HG02798 (cell line): Measurements from ENCODE around the gene TRIO.

Experiments used
- ATAC-seq: cut with Tn5 transposase; IDR thresholded peaks from one replicate; pipeline ENCODE4 v1.9.1; 2021; ENCODE audit warnings: mild to moderate bottlenecking; ENCODE audit not compliant: unreplicated experiment, poor library complexity

The TRIO gene

DNA sequence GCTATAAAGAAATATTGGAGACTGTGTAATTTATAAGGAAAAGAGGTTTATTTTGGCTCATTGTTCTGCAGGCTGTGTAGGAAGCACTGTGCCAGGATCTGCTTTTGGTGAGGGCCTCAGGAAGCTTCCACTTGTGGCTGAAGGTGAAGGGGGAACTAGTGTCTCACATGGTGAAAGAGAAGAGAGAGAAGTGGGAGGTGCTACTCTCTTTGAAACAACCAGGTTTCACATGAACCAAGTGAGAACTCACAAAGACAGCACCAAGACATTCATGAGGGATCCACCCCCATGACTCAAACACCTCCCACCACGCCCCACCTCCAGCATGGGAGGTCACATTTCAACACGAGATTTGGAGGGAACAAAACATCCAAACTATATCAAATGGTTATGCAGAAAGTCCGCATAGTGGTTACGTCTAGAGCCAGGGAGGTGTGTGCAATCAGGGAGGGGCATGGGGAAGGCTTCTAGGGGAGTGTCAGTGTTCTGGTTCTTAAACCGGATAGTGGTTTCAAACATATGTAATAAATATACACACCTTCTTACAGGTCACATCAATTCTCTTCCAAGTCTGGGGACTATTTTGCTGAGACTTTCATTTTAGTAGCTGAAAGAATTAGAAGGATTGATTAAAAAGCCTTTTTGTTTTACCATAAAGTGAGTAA is 113.0 kb downstream of the TRIO start:
- no peak for ATAC-seq

DNA sequence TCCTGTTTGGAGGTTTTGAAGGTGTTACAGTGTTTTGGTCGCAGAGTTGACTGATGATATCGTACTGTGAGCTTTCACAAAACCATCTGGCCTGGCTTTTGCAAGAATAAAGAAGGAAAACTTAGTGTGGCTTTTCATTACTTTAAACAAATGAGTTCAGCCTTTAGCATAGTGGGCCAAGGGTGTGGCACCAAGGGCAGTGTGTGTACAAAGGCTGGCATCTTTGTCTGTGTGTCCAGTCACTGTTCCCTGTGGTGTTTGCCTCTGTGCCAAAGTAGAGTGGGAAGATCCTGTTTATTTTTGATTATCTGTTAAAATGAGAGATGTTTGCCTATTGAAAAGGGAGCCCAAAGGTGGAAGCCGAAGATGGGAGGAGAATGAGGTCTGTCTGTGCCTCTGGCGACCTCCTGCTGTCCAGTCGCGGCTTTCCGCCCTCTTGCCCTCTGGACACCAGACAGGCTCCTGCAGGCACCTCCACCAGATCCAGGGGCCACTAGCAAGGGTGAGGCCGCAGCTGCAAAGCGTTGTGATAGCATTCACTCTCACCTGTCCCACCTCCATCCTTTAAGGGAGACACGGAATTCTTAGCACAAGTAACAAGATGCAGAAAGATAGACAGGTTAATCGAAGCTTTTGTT is 113.7 kb downstream of the TRIO start:
- no peak for ATAC-seq

DNA sequence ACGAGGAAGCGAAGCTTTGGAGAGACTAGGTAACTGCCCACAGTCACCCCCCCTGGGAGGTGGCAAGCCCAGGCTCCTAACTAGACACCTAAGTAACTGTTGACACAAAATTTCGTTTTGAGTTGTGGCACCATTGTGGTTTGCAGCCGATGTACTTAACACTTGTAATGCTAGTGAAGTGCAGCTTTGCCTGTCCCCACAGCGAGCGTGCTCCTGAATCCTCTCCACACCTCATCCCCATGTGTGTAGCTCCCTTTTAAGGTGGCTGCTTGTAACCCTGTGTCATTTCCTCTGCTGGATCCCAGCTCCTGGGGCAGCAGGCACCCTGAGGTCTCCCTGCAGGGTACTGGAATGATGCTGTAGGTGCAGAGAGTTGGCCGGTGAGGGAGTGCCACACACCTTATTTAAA is 114.9 kb downstream of the TRIO start:
- ATAC-seq, result peak; percentile 75

DNA sequence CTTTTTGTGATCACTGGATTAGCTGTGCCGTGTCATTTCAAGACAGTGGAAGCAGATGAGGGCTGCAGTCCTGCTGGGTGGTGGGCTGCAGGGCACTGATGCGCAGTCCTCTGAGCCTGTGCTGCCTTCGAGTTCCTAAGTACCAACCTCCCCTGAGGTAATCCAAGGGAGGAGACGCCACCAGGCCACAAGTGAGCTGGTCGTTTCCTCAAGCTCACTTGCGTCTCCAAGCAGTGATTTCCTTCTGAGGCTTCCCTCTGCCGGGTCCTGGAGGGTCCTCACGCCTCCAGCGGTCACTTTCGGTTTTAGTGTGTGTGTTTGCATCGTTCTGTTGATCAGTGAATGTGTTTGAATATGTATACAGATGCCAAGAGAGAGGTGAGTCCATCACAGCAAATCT is 115.7 kb downstream of the TRIO start:
- peak; percentile 34 for ATAC-seq

DNA sequence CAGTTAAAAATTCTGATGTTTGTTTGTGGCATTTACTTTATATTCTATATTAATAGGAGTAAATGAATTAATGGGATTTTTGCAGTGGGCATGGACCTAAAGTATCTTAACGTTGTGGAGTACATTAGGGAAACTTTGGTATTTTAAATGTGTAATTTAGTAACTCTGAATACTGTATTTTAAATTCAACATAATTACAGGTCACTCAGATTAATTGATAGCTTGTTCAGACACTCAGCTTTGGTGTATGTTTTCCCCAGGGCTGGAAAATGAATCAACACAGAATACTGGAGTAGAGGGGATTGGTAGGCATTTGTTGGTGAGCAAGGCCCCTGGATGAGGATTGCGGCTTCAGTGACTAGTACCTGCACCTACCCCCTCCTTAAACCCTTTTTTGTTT is 117.5 kb downstream of the TRIO start:
- no peak for ATAC-seq

DNA sequence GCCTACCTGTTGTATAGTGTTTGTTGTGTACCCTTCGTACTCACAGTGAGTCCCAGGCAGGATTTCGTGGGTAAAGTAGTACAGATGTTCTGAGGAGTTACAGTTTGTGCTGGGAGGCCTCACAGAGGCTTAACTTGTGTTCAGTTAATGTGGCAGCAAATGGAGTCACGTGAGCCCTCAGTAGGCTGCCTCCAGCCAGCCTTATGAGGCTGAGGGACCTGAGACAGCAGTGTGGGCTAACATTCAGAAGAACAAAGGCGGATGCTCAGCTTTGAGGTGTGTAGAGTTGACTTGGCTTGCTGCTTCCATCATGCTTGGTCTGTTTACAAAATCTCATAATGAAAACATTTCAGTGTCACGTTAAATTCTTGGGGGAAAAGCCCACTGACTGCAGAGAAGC is 118.1 kb downstream of the TRIO start:
- ATAC-seq, result peak; percentile 15

DNA sequence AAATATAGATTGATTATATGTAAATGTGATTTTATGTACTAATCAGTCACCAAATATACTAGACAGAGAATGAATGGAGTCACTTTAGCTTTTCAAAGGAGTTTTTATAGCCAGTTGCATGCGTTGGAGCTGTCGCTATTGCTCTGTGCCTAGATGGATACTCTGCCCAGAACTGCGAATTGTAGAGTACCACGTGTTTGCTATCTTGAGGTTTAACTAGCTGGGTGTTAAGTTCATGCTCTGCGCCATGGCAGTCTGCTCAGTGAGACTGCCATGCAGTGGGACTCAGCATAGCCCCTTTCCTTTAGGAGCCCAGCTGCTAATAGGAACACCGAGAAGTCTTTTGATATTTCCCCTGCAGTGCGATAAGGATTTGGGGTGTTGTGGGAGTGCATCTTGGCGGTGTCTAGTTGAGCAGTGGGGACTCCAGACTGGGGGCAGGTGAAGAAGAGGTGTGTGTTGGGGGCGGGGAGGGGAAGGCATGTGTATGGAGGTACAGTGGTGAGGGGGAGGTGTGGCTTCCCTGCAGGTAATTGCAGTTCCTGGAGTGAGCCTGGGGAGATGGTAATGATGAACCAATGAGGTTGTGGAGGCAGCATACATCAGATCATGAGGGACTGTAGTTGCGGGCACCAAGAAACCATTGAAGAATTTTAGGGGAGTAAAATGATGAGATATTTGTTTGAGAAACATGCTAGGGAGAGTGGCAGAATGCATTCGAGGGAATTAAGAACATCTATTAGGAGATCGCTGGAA is 118.9 kb downstream of the TRIO start:
- no peak for ATAC-seq

DNA sequence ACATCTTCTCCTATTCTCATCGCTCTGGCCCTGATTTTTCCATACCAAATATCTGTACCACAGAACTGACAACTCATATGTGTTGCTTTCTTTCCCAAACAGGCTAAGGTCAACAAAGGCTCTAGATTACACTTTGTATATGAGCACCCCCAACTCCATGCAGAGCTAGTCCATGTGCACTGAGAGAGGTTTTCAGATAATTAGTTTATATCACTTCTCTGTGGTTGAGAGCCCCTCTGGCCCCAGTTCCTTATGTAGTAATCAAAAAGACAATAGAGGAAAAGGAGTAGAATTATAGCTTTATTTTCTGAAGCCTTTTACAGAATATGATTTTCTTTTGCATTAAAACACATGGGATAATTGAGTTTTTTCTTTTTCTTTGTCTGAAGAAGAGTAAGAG is 120.0 kb downstream of the TRIO start:
- ATAC-seq, result no peak

DNA sequence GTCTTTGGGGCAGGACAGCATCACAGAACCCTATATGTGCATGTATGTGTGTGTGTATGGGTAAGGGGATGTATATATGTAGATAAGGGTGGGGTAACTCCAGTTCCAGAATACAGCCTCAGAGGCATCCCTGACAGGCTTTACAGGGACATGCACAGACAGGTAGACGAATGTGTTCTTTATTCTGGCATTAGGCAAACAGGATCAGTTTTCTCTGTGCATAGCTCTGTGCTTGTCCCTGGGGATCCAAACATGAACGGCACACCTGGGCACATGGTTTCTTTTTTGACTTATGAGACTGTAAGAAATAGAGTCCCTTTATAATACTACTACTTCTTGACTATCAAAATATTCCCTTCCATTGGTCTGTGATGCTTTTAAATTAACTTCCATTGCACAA is 120.6 kb downstream of the TRIO start:
- no peak for ATAC-seq

DNA sequence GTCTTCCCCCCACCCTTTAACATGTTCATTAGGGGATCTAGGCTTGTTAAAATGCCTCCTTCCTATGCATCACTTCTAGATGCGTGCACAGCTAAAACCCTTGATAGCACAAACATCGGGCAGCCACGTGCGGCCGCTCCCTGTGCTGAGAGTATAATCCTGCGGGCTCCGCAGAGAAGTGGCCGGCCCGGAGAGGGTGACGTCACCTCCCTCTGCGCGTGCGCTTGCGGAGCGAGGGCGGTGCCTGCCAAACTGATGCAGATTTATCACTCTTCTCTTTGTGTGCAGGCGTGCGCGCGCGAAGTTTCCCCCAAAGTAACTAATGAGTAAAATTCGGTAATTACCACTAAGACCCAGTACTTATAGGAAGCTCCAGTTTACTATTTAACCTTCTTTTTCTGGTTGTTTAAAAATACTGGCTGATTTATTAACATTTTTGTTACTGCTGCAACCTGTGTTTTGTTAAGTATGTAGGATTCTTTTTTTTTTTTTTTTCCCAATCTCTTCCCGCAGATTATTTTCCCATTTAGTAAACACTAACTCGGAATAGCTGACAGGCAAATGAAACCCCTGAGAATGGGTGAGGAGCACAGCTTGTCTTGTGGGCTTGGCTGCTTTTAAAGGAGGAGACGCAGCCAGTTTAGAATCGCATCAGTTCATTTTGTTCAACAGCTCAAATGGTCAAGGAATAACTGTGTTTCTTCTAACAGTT is 121.6 kb downstream of the TRIO start:
- ATAC-seq, result peak; percentile 92

DNA sequence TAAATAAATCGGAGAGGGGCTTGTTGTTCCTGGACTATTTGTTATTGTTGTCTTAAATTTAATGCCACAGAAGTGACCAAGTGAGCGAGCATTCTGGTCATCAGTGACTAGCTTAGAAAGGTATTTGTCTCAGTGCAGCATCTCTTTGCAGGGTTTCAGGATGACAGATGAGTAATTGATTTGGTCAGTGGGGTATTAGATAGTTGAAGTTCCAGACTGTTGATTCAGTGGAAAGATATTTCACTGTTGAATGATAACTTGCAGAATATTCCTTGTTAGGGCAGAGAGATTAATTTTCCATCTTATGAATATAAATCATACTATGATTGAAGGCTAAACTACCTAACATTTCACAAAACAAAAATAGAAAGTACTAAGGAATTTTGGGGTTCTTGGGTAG is 122.4 kb downstream of the TRIO start:
- ATAC-seq, result no peak

DNA sequence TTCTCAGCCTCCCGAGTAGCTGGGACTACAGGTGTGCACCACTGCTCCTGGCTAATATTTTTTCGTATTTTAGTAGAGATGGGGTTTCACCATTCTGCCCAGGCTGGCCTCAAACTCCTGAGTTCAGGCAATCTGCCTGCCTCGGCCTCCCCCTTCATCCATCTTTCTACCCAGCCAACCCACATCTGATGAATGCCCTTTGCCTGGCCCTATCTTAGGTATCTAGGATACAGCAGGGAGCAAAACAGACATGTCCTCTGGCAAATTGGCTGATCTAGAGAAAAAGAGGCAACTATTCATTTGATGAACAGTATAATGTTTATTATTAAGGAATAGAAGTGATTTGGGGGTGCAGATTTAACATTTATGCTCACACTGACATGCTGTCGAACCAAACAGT is 123.0 kb downstream of the TRIO start:
- ATAC-seq, result no peak

DNA sequence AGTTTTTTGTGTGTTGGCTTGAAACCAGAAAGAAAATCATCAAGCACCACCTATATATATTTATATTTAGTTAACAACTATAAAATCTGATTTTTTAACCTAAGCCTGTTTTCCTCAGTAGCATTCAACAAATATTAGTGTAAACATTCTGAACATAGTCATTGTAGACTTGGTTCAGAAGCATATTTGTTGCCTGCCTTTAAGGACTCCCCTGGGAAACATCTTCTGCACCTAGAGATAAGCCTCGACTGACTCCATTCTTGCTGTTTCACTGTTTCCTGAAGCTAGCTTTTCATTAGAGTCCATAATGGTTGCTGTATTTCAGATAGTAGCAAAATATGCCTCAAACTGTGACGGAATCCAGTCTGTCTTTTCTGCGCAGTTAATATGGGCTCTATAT is 123.5 kb downstream of the TRIO start:
- ATAC-seq, result no peak

DNA sequence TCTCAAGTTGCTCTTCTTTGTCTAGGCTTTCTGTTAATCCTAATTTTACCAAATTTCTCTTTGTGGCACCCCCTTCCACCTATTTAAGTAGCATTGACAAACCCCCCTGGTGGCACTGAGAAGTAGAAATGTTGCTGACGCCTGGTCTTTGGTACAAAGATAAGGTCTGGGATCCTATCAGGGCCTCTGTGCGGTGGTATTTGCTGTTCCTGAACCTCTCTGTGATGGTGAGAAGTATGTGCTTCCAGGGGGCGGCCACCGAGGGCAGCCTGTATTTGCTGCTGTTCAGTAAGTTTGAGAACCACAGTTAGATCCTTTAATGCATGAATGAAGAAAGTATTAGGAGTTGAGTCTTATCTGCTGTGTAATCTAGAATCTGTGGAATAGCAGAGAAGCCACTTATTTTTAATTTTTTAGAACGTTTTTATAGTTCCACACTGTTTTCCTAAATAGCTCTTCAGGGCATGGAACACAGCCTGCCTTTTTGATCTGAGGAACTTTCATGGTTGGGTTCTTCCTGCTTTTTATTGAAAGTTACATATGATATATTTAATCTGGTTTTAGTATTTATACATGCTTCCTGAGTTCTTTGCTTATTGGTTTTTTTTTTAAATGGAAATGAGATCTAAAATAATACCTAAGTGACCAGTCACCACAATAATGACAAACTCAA is 124.2 kb downstream of the TRIO start:
- ATAC-seq, result no peak

DNA sequence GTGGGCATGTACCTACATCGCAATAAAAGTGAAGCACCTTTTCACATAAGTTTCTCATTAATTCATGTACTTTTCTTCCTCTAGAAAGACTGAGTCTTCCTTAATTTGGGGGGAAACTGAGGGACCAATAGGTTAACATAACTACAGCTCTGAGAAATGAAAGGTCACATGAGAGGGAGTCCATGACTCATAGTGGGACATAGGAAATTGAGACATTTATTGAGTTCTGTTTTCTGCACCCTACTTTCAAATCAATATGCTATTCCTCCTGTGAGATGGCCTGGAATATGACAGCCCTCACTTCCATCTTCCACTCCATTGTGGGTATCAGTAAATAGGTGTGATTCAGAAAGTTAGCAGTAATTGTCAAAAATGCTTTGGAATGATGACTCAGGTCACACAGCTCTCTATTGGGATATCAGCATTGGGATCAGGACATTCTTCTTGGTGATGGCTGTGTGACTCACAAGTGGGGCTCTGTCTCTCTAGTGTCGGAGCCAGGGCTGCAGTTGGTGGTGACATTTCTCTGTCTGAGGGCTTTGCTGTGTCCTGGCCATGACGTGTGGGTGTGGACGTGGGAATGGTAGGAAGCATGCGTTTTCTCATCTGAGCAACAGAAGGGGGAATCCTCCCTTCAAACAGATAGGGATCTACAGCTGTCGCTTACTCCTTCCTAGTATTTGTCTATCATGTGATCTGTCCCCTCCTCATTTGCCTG is 125.0 kb downstream of the TRIO start:
- ATAC-seq, result no peak

DNA sequence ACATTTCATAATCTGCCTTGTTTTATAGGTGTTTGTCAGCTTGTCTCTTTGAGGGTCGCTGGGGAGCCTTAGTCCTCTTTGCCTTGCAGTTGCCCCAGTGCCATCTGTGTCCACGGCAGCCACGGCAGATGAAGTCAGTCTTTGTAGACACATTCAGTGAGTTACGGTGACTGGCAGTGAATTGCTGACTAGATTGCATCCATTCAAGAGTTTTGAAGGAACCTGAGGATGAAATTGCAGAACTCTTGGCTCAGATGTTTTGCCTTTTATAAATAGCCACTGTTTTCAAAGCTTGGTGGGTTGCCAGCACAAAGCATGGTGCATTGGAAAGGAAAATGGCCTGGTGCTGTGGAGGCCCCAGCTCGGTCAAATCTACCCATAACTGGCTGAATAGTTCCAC is 125.6 kb downstream of the TRIO start:
- ATAC-seq, result no peak

DNA sequence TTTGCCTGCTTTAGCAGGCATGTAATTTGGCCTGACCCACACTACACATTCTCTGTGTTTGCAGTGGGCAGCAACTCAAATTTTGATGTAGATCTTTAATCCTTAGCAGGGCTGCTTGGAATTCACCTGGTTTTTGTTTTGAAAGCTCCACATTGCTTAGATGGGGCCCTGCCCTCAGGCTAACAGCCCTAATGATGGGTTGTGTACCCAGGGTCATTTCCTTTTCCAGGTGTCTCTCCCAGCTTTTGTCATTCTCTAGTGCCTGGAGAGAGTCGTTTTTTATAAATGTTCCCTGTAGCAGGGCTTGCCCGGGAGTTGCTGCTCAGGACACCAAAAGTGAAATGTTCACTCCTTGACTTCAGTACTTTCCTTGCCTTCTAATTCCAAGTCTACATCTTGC is 126.3 kb downstream of the TRIO start:
- ATAC-seq, result no peak

DNA sequence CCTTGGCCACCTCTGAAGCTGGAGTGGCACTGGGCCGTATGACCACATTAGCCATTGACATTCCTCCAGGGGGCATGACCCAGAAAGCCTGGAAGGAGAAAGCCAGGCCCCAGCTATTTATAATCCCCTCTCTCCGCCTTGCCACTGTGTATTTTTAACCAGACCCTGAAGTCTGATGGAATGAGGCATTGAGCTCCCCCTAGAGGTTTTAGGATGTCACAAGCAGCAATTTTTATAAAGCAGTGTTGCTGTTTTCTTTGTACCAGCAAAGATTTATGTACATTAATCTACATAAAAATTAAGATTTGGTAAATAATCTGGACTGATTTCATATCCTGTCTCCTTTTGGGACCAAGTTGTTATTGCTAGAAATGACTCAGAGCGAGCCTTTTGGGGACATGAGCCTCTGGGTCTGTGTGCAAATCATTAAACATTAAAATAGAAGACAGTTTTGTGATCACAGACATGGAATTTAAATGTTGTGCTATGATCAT is 127.1 kb downstream of the TRIO start:
- ATAC-seq, result peak; percentile 66

DNA sequence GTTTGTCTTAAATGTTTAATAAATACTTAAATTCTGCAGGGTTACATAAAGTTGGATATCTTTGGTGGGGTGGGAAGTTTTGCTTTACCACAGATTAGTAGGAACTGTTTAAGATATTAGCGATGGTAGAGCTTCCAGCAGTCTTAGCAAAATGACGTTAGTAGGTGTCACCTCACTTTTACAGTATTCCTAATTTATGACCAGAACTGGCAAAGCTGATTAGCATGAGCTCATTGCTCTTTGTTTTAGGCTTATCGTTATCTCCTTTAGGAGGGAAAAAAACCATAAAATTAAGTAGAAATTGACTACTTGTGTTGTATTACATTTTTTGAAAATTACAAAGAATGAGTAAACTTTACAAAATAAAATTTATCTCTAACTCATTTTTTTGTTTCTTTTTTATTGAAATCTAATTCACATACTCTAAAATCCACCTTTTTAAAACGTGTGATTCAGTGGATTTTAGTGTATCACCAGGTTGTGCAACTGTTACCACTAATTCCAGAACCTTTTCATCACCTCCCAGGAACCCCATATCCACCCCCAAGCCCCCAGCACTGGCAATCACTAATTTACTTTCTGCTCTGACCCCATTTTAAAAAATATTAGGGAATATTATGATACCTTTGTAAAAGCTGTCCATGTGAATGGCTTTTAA is 129.5 kb downstream of the TRIO start:
- no peak for ATAC-seq
